ENCODE data around the gene RAI14. TPM values are rescaled to one million over a fixed set of nuclear protein-coding genes. Genes with fewer than 3 reads are reported as not detected.
A peak's percentile ranks its signal among the peaks of the same experiment; 100 is the strongest.
"Not testable (repeated sequence)": the region's sequence is repeated elsewhere in the genome, so short reads cannot be mapped to it uniquely, and the experiment has no call there.

RAI14 gene
- total RNA-seq, 1 experiment from 2014 or later: 133 TPM

DNA sequence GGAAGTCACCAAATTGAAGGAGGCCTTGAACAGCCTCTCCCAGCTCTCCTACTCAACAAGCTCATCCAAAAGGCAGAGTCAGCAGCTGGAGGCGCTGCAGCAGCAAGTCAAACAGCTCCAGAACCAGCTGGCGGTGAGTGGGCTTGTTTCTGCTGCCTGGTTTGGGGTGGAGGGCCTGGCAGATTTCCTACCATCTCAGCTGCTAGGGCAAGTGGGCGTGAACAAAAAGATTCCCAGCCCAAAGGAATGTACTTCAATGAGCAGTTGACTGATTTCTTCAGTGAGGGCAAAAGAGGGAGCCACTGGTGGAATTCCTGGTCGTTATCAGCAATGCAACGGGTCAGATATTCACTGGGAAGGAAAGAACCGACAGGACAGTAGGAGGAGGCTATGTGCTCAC lies 170.2 kb downstream of the RAI14 start:
- no peak overlapping the region for H3K4me2 ChIP-seq
- no peaks in the 10 kb centered on the region for H4K20me1 ChIP-seq (ENCODE audit: insufficient read depth)
- no peak overlapping the region for H3K4me3 ChIP-seq
- no peaks in the 10 kb centered on the region for H3K79me2 ChIP-seq (ENCODE audit: low read depth)
- TF ChIP-seq EZH2 (IDR thresholded peaks at IDR 0.05; ENCODE audit: low read depth): no peak
- TF ChIP-seq, protein P1, sequence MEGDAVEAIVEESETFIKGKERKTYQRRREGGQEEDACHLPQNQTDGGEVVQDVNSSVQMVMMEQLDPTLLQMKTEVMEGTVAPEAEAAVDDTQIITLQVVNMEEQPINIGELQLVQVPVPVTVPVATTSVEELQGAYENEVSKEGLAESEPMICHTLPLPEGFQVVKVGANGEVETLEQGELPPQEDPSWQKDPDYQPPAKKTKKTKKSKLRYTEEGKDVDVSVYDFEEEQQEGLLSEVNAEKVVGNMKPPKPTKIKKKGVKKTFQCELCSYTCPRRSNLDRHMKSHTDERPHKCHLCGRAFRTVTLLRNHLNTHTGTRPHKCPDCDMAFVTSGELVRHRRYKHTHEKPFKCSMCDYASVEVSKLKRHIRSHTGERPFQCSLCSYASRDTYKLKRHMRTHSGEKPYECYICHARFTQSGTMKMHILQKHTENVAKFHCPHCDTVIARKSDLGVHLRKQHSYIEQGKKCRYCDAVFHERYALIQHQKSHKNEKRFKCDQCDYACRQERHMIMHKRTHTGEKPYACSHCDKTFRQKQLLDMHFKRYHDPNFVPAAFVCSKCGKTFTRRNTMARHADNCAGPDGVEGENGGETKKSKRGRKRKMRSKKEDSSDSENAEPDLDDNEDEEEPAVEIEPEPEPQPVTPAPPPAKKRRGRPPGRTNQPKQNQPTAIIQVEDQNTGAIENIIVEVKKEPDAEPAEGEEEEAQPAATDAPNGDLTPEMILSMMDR (conservative IDR thresholded peaks at IDR 0.05): no peak
- ChIA-PET CTCF (no interaction called here), POLR2A (ENCODE audit: unreplicated experiment) (no interaction called here)
- no peak overlapping the region for H2AFZ ChIP-seq
- BruUV-seq (replicated peaks): no TSS peak
- no peaks in the 10 kb centered on the region for H3K27me3 ChIP-seq (ENCODE audit: insufficient read depth, low read depth)
- no peaks in the 10 kb centered on the region for H3K9me2 ChIP-seq (ENCODE audit: insufficient read depth)
- DNase-seq: no peak
- H3F3A ChIP-seq (ENCODE audit: insufficient read depth, low read depth): peaks cover 22% of the 10 kb centered on the region
- H3K9me3 ChIP-seq (ENCODE audit: insufficient read depth, low read depth): no peaks in the 10 kb centered on the region
- H3K4me1 ChIP-seq (replicated peaks; ENCODE audit: insufficient read depth): no peaks in the 10 kb centered on the region
- H3K36me3 ChIP-seq (ENCODE audit: low read depth): peaks cover 79% of the 10 kb centered on the region
- H3K27ac ChIP-seq: no peak overlapping the region
- intact Hi-C loops (cut with micrococcal nuclease; ENCODE audit: unreplicated experiment): no loop called here

DNA sequence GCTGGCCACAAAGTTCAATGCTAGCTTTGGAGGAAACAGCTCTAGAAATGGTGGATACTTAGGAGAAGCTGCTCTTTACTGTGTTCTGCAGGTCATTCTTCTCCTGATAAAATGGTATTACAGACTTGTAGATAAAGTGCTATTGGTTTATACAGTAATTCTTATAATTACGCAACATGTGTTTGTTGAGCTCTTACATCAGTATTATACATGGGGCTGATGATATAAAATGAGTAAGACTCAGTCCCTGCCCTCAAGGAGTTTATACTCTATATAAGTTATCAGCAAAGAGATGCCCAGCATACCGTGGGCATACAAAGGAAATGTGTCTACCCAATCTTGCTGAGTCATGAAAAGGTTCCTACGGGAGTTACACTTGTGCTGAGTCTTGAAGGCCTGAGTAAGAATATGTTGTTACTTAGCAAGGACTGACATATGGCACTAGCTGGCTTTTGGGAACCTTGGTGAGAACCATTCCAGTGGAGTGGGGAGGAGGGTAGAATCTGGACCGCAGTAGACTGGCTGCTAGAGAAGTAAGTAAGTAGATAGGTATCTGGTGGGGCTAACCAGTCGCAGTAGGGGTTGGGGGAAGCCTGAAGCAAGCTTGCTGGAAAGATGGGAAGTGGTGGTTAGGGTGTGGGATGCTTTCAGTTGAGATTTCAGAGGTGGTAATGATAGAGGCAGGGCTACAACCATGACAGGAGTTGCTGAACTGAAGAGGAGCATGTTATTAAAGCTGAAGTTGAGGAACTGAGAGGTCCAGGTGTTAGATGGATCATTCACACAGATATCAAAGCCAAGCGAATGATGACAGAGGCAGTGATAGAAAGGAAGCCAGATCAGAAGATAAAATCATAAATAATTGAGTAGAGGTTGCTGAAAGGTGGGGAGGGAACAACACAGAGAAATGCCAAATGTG lies 171.7 kb downstream of the RAI14 start:
- no peak for DNase-seq
- ChIA-PET POLR2A (ENCODE audit: unreplicated experiment) (interaction anchor here (0.6 kb wide), 1 partner anchor 87 kb away, joined by 6 read pairs; no protein-coding TSS in a partner anchor), CTCF (no interaction called here)
- Histone ChIP-seq H3K9me3 (ENCODE audit: insufficient read depth, low read depth) (no peaks in the 10 kb centered on the region), H3K36me3 (ENCODE audit: low read depth) (peaks cover 88% of the 10 kb centered on the region), H3K4me2 (no peak overlapping the region), H3K4me3 (no peak overlapping the region), H2AFZ (no peak overlapping the region), H3K9me2 (ENCODE audit: insufficient read depth) (no peaks in the 10 kb centered on the region), H3K79me2 (ENCODE audit: low read depth) (no peaks in the 10 kb centered on the region), H3K27me3 (ENCODE audit: insufficient read depth, low read depth) (no peaks in the 10 kb centered on the region), H4K20me1 (ENCODE audit: insufficient read depth) (no peaks in the 10 kb centered on the region), H3K4me1 (replicated peaks; ENCODE audit: insufficient read depth) (no peaks in the 10 kb centered on the region), H3K27ac (no peak overlapping the region; the same call in 1 of the 2 replicates), H3F3A (ENCODE audit: insufficient read depth, low read depth) (peaks cover 36% of the 10 kb centered on the region)
- TF ChIP-seq EZH2 (IDR thresholded peaks at IDR 0.05; ENCODE audit: low read depth): no peak
- TF ChIP-seq, protein P1 (conservative IDR thresholded peaks at IDR 0.05): no peak
- intact Hi-C loops (cut with micrococcal nuclease; ENCODE audit: unreplicated experiment): no loop called here
- no TSS peak for BruUV-seq (replicated peaks)

DNA sequence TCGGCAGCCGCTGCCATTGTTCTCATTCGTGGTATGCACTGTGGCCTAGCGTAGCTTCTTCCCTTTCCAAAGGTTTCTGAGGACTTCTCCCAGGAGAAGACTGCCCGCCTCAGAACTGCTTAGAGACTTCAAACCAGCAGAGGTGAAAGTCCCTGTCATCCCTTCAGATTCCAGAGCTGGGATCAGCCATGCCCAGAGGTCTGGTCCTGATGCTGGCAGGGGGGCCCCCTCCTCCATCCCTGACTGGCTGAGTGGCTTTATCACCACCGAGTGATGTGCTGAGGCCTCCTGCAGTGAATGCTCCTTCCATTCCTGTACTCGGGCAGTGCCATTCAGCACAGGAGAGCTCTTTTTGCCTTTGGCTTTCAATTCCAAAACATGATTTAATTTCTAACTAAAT lies 174.7 kb downstream of the RAI14 start:
- DNase-seq; H3K27ac ChIP-seq; H2AFZ ChIP-seq; H3K27me3 ChIP-seq (ENCODE audit: insufficient read depth, low read depth); CTCF ChIA-PET; H3K79me2 ChIP-seq (ENCODE audit: low read depth); H3K4me1 ChIP-seq (replicated peaks; ENCODE audit: insufficient read depth); H3K9me2 ChIP-seq (ENCODE audit: insufficient read depth); intact Hi-C loops (cut with micrococcal nuclease; ENCODE audit: unreplicated experiment); H3K4me3 ChIP-seq; H4K20me1 ChIP-seq (ENCODE audit: insufficient read depth); H3K9me3 ChIP-seq (ENCODE audit: insufficient read depth, low read depth); H3K4me2 ChIP-seq: not testable (repeated sequence)
- Histone ChIP-seq H3F3A (ENCODE audit: insufficient read depth, low read depth) (peaks cover 44% of the 10 kb centered on the region), H3K36me3 (ENCODE audit: low read depth) (peaks cover 69% of the 10 kb centered on the region)
- POLR2A ChIA-PET (ENCODE audit: unreplicated experiment): interaction anchor here (0.6 kb wide), 1 partner anchor 166 kb away, joined by 9 read pairs; no protein-coding TSS in a partner anchor
- TSS peak; percentile 23 for BruUV-seq (replicated peaks)
